Omental fat pad (tissue), 4 donors: Measurements from ENCODE around the gene ZNFX1. TPM values are rescaled to one million over a fixed set of nuclear protein-coding genes. Genes with fewer than 3 reads are reported as not detected.
"Not testable (repeated sequence)": the region's sequence is repeated elsewhere in the genome, so short reads cannot be mapped to it uniquely, and the experiment has no call there.

Experiments
- ATAC-seq: fragments of 150-250 bp; one replicate; pipeline ENCODE4 v1.9.1; 2016; ENCODE audit warnings: mild to moderate bottlenecking, moderate library complexity; ENCODE audit not compliant: low FRiP score
- DNase-seq: peaks from one replicate; pipeline ENCODE4 v3.0.0-alpha.2; 2019; ENCODE audit warnings: low spot score
- CTCF ChIP-seq, 3 donors: fragments of 450-650 bp; IDR thresholded peaks; one replicate each; pipeline ENCODE4 v1.5.1; 2016 to 2017; ENCODE audit warnings: antibody characterized with exemption in 3 of 3, mild to moderate bottlenecking in 3 of 3, moderate library complexity in 2 of 3
- total RNA-seq, 4 donors: library from RNA; depleted of rRNA; stranded (reverse); fragments of >200 nt; gene quantifications; one replicate each; pipeline ENCODE4 v1.1.0, GENCODE V29; 2016

The ZNFX1 gene
- total RNA-seq, 4 donors from 2014 or later = 40.5 to 106 (median 54.8) TPM

- no peak for TF ChIP-seq CTCF (IDR thresholded peaks at IDR 0.05)
- DNase-seq (no peak), ATAC-seq (no peak)
Measured at GRCh38 chr20:49318430-49319207, 40.8 kb upstream of the ZNFX1 start.

- TF ChIP-seq CTCF (IDR thresholded peaks at IDR 0.05) = no peak
- ATAC-seq = no peak
- DNase-seq = no peak
Measured at GRCh38 chr20:49318091-49318429, 40.2 kb upstream of the ZNFX1 start.

GRCh38 chr20:49316704-49317103, 38.8 kb upstream of the ZNFX1 start:
- ATAC-seq = no peak
- TF ChIP-seq CTCF (IDR thresholded peaks at IDR 0.05) = no peak
- DNase-seq = no peak

- no peak for TF ChIP-seq CTCF (IDR thresholded peaks at IDR 0.05)
- DNase-seq (no peak), ATAC-seq (no peak)
Measured at GRCh38 chr20:49315580-49315979, 37.7 kb upstream of the ZNFX1 start.

GRCh38 chr20:49314052-49314451, 36.2 kb upstream of the ZNFX1 start:
- not testable (repeated sequence) for DNase-seq, ATAC-seq

GRCh38 chr20:49313283-49313682, 35.4 kb upstream of the ZNFX1 start:
- DNase-seq = no peak
- no peak for TF ChIP-seq CTCF (IDR thresholded peaks at IDR 0.05)
- no peak for ATAC-seq

GRCh38 chr20:49312661-49313060, 34.8 kb upstream of the ZNFX1 start:
- DNase-seq = no peak
- ATAC-seq = no peak
- TF ChIP-seq CTCF (IDR thresholded peaks at IDR 0.05) = no peak
